ENCODE results near the gene CFAP46.
"Not testable (repeated sequence)": the region's sequence is repeated elsewhere in the genome, so short reads cannot be mapped to it uniquely, and the experiment has no call there.

The CFAP46 gene

GRCh38 chr10:132943791-132944404, 1.5 kb upstream of the CFAP46 start:
- no peak for DNase-seq (ENCODE audit: low read depth)

DNA sequence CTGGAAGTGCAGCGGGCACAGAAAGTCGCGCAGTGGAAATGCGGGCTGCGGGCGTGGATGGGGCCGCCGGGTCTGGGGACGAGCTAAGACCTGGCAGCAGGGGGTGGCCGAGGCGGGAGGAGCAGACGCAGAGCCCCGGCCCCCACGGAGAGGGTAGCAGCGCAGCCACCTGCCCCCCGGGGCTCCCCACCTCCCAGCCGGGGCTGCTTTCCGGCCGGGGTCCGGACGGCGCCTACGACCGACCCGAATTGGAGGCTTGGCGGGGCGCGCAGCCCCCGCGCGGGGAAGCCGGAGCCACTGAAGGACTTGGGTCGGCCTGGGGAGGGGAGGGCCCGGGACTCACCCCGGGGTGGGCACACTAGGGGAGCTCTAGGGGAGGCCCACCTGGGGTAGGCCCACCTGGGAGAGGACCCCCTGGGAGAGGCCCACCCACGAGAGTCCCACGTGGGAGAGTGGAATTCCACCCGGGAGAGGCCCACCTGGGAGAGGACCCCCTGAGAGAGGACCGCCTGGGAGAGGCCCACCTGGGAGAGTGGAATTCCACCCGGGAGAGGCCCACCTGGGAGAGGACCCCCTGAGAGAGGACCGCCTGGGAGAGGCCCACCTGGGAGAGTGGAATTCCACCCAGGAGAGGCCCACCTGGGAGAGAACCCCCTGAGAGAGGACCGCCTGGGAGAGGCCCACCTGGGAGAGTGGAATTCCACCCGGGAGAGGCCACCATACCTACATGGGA, 854 bp upstream of the CFAP46 start:
- no peak for DNase-seq (ENCODE audit: low read depth)

DNA sequence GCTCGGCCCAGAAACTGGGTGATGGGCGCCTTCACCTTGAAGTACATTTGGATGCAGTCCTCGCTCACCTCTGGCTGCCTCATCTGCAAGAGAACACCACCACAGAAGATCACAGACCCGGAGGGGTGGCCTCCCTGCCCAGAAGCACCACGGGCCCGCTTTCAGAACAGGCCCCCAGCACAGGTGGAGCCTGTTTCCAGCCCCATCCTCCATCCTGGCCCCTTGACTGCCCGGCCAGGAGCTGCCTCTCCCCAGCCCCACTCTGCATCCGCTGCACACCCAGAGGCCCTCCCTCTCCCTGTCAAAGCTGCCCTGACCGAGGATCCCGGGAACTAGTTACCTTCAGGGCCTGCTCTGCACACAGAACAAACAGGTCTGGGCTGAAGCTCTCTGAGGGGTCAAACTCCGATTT, 724 bp downstream of the CFAP46 start:
- DNase-seq (ENCODE audit: low read depth), result no peak

GRCh38 chr10:132940791-132941465, 1.4 kb downstream of the CFAP46 start:
- DNase-seq (ENCODE audit: low read depth), result no peak

GRCh38 chr10:132939957-132940790, 2.2 kb downstream of the CFAP46 start:
- DNase-seq (ENCODE audit: low read depth), result no peak

DNA sequence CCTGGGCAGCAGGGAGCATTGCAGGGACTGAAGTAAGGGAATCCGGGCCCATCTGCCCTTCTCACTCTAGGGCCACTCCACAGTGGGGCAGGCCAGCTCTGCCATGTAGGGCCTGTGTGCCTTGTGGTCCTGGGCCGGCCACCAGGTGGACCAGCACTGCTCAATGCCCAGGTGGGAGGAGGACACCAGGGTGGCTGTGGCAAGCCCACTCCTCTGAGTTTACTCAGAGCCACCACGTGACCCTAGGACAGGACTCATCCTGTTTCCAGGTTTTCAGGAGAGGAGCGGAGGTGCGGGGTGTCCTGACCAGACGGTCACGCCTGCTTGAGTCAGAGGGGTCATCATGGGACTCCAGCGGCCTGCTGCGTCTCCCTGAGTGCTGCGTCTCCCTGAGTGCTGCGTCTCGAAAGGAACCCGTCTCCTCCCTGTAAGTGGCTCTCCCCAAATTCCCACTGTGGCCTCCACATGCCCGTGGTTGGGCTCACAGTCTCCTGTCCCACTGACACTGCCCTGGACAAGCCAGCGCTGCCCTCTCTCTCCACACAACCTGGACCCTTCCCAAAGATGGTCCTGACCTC, 2.9 kb downstream of the CFAP46 start:
- no peak for DNase-seq (ENCODE audit: low read depth)

DNA sequence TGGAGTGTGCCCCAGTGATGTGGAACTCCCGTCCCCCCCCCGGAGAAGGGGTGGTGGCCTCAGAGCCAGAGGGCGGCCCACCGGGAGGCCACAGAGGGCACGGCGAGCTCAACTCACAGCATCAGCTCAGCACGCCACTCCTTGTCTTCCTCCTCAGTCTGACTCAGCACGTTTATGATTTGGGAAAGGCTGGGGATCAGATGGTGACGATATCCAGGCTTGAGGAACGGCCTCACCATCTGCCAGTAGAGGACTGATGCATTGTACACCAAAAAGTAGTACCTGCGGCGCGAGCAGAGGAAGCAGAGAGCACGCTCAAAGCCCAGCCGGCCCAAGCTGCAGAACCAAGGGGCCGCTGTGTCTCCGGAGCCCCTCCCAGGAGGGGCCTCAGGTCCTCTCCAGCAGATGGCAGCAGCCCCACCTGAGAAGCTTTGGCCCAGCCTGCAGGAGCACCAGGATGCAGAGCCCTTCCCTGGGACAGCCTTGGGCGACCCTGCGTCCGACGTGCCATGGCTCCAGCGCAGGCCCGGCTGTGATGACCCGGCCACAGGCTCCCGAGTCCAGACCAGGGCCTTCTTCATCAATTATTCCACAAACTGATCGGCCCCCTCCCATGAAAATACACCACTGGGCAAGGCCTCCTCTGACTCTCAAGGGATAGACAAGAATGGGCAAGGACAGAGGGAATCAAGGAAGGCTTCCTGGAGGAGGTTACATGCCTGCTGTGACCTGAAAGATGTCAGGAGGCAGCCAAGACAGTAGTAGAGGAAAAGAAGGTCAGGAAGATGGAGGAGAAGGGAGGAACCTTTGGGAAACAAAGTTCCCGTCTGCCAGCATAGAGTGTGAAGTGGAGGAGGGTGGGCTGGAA, 3.7 kb downstream of the CFAP46 start:
- DNase-seq (ENCODE audit: low read depth), result no peak

GRCh38 chr10:132937861-132938260, 4.5 kb downstream of the CFAP46 start:
- no peak for DNase-seq (ENCODE audit: low read depth)

GRCh38 chr10:132934953-132935352, 7.4 kb downstream of the CFAP46 start:
- no peak for DNase-seq (ENCODE audit: low read depth)

DNA sequence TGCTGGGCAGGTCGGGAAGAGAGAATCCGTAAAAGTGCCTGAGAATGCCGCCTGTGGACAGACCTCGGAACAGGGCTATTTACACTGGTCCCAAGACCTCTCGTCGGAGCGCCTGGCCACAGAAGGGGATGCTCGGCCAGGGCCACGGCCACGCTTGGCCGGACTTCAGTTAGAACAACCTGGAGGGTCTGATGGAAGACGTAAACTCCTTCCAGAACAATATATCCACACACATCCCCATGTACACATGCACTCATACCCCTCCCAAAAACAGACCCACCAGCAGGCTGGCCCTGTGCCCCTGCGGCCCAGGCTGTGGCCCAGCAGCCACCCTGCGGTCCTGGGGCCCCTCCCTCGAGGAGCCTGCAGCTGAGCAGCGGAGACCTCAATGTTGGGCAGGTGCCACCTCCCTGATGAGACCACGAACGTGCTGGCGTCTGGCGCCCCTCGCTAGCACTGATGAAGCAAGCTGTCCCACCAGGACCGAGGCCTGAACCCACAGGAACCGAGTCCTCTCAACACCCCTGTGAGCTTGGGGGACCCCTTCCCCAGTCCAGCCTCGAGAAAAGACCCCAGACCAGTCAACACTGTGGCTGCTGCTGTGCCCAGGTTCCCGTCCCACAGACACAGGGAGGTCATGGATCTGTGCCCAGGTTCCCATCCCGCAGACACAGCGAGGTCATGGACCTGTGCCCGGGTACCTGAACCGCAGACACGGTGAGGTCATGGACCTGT, 8.9 kb downstream of the CFAP46 start:
- no peak for DNase-seq (ENCODE audit: low read depth)

DNA sequence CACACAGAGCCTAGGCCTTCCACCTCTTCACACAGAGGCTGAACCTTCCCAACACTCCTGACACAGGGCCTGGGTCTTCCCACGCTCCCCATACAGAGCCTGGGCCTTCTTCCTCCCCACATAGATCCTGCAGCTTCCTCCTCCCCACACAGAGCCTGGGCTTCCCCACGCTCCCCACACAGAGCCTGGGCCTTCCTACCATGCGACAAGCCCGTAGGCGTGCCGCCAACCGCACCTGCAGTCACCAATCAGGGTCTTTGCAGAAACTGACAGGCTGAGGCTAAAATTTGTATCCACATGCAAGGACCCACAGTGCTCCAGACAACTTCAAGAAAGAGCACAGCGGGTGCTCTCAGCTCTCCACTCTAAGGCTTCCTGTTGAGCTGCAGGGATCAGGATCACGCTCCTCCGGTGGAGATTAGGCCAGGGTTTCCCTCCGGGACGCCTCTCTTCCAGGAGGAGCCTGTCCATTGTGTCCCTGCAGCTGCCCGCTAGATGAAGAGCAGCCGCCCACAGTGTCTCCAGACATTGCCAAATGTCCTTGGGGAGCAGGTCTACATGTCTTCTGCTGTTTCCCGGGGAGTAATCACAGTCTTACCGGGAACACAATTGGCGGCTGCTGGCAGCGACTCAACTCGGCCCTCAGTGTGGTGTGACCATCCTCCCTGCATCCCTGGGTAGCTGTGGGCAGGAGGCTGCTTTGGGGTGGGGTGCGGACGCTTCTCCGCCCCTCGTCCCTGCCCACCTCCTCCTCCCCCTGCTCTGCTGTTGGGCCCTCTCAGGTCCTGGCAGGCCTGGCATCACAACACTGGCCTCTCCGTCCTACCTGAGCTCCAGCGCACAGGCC, 9.7 kb downstream of the CFAP46 start:
- DNase-seq (ENCODE audit: low read depth), result no peak

GRCh38 chr10:132931258-132932250, 10.8 kb downstream of the CFAP46 start:
- not testable (repeated sequence) for DNase-seq (ENCODE audit: low read depth)

DNA sequence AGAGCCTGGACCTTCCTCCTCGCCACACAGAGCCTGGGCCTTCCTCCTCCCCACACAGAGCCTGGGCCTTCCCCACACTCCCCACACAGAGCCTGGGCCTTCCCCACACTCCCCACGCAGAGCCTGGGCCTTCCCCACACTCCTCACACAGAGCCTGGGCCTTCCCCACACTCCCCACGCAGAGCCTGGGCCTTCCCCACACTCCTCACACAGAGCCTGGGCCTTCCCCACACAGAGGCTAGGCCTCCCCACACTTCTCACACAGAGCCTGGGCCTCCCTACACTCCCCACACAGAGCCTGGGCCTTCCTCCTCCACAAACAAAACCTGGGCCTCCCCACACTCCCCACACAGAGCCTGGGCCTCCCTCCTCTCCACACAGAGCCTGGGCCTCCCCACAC, 11.7 kb downstream of the CFAP46 start:
- not testable (repeated sequence) for DNase-seq (ENCODE audit: low read depth)

DNA sequence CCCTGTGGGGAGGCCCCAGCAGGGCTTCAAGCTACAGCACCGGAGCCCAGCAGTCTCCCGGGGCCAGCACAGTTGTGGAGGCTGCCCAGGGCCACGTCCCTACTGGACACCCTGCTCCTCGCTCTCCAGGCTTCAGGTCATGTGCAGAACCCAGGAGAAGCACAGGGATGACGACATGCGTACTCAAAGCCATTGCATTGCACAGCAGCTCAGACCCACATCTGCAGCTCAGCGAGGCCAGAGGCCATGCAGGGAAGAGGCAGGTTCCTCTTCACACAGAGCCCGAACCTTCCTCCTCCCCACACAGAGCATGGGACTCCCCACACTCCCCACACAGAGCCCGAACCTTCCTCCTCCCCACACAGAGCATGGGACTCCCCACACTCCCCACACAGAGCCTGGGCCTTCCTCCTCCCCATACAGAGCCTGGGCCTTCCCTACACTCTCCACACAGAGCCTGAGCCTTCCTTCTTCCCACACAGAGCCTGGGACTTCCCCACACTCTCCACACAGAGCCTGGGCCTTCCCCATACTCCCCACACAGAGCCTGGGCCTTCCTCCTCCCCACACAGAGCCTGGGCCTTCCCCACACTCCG, 12.3 kb downstream of the CFAP46 start:
- no peak for DNase-seq (ENCODE audit: low read depth)

DNA sequence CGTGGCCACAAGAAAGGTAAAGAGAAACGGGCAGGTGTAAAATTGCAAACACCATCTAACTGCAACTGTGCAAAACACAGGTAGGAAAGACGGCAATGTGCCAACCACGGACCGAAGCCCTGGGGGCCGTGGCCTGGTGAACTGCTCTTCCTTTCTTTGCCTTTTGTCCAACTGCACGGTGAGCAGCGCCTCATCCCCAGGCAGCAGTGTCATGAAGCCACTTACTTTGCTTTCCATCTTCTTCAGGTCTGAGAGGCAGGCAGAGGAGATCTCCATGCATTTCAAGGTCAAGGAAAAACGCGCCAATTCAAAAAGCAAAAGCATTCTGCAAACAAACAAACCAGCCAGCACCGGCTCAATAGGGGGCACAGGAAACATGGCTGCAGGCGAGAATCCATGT, 12.9 kb downstream of the CFAP46 start:
- no peak for DNase-seq (ENCODE audit: low read depth)

DNA sequence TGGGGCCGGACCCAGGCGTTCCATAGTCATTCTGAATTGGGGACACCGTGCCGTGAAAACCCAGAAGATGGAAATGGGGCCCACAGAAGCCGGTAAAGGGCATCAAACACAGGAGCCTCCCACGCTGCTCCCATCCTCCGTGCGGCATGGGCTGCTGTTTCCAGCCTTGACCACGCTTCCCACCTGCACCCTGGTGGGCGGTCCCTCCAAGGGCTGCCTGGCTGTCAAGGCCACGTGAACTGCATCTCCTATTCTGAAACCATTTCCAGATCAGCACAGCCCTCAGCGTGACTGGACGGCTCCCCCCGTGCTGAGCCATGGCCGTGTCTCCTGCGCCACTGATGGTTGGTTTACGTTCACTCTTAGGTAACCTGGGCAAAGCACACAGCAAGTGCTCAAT, 14.1 kb downstream of the CFAP46 start:
- no peak for DNase-seq (ENCODE audit: low read depth)

DNA sequence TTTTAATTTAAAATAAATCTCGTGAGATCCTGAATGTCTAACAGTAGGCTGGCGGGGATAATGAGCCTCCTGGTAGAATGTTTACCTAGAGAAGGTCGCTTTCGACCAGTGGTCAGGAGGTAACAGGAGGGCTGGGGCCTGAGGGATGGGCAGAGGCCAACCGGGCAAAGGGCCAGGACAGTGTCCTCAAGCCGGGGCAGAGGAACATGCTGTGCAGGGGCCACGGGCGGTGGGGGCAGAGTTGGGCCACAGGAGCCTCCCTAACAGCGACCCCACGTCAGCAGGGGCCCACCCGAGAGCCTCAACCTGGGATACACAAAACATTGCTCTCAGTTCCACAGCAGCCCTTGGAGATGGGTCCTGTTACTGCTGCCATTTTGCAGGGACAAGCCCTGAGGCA, 14.5 kb downstream of the CFAP46 start:
- DNase-seq (ENCODE audit: low read depth), result no peak
